Endometrial microvascular endothelial cells (primary cell): Measurements from ENCODE around the gene ITLN1. TPM values are rescaled to one million over a fixed set of nuclear protein-coding genes. Genes with fewer than 3 reads are reported as not detected.

Experiments used
- in situ Hi-C: cut with HindIII; loops from 2 replicates; pipeline ENCODE4 v1.10.0; 2017; ENCODE audit warnings: low sequenced_read_pairs, low pct_unique_long_range_greater_than_20kb; ENCODE audit errors: inconsistent ontology term
- total RNA-seq: library from RNA; depleted of rRNA; stranded (reverse); fragments of >200 nt; gene quantifications from one replicate; pipeline ENCODE4 v1.2.3, GENCODE V29; 2015; ENCODE audit errors: inconsistent ontology term

ITLN1 gene
- total RNA-seq, 1 donor from 2014 or later, result not detected

- in situ Hi-C loops, result no loop called here
Observed at GRCh38 chr1:160862203-160863060, 22.5 kb downstream of the ITLN1 start, which contains the start of gene CD244. Gene CD244 (minus strand): TSS chr1:160862887. CDS start chr1:160862677, 210 bp downstream.

- in situ Hi-C loops, result no loop called here
Observed at GRCh38 chr1:160860840-160861505, 24.0 kb downstream of the ITLN1 start.

DNA sequence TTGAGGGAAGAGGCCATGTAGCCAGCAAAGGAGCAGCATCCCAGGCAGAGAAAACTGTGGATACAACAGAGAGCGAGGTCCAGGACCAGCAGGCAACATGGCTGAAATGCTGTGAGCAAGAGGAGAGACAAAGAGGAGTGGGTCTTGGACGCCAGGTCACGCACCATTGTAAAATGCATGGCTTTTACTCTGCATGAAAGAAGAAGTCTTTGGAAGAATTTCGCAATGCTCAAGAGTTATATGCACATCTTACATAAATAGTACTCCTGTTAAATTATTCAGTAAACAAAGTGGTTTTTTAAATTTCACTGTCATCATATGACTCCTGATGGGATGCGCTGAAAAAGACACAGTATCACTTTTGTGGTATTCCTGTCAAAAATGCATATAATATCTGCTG, 25.8 kb downstream of the ITLN1 start:
- in situ Hi-C loops, result no loop called here

GRCh38 chr1:160858507-160858906, 26.5 kb downstream of the ITLN1 start:
- in situ Hi-C loops, result no loop called here

DNA sequence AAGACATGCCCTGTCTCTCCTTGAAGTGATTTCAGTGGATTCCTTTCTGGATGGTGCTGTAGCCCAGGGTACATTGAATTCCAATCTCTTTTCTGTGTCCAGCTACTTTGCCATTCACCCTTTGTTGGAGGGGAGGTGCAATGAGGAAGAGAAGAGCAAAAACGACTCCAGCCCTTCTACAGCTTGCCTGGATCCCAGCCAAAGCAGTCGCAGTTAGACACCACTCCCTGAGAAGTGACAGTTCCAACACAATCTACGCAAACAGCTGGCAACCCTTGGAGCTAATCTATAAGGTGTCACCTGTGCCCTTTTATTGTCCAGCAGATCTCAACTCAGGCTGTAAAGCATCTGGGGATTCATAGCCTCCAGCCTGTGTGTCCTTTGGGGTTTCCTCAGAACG, 26.9 kb downstream of the ITLN1 start:
- in situ Hi-C loops, result no loop called here

DNA sequence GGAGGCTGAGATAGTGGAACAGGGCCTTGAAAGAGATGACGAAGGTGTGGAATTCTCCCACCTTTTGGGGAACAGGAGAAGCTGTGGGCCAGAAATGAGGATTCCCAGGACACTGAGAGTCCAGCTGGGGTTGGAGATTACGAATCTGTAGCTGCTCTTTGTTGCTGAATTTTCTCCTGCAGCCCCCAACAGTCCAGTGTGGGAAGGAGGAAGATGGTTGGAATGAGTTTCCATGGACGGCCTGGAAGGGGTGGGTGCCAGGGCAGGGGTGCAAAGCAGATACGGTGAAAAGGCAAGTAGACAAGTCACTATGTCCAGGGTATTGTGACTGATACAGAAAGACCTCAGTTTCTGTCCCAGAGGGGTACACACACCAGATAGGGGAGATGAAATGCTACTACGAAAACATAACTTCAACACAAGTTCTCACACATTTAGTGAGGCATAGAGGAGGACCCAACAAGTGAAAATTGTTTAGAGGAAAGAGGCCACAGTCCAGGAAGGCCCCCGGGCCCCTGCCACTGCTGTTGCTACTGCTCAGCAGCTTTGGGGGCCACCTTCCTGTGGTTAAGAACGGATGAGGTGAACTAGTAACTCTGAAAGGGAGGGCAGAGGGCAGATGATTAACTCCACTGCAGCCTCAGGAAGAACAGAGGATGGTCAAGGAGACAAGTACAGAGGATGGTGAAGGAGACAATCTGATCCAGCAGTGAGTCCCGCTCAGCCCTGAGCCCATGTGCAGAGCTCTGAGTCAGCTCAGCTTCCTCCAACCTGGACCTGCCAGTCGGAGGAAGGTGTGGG, 29.6 kb downstream of the ITLN1 start:
- in situ Hi-C loops, result no loop called here

GRCh38 chr1:160853754-160854153, 31.2 kb downstream of the ITLN1 start:
- in situ Hi-C loops, result no loop called here

DNA sequence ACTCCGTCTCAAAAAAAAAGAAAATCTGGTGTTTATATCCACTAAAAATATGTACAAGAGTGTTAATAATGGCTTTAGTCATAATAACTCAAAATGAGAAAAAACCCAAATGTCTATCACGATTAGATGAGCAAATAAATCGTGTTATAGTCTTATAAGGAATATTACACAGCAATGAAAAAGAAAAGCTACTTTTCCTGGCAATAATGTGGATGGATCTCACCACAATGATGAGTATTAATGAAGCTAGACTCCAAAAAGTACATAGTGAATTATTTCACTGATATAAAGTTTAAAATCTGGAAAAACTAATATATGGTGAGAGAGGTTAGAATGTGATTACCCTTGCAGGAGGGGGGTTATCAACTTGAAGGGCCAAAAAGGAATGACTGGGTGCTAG, 32.0 kb downstream of the ITLN1 start:
- in situ Hi-C loops, result no loop called here

GRCh38 chr1:160850993-160851392, 34.0 kb downstream of the ITLN1 start:
- in situ Hi-C loops, result no loop called here

GRCh38 chr1:160850541-160850940, 34.4 kb downstream of the ITLN1 start:
- in situ Hi-C loops, result no loop called here

DNA sequence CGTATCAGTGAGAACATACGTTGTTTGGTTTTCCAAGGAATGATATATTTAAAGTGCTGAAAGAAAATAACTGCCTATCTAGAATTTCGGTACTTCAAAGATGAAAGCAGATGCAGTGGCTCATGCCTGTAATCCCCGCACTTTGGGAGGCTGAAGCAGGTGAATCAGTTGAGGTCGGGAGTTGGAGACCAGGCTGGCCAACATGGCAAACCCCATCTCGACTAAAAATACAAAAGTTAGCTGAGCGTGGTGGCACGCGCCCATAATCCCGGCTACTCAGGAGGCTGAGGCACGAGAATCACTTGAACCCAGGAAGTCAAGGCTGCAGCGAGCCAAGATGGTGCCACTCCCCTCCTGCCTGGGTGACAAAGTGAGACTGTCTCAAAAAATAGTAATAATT, 38.7 kb downstream of the ITLN1 start:
- in situ Hi-C loops, result no loop called here

DNA sequence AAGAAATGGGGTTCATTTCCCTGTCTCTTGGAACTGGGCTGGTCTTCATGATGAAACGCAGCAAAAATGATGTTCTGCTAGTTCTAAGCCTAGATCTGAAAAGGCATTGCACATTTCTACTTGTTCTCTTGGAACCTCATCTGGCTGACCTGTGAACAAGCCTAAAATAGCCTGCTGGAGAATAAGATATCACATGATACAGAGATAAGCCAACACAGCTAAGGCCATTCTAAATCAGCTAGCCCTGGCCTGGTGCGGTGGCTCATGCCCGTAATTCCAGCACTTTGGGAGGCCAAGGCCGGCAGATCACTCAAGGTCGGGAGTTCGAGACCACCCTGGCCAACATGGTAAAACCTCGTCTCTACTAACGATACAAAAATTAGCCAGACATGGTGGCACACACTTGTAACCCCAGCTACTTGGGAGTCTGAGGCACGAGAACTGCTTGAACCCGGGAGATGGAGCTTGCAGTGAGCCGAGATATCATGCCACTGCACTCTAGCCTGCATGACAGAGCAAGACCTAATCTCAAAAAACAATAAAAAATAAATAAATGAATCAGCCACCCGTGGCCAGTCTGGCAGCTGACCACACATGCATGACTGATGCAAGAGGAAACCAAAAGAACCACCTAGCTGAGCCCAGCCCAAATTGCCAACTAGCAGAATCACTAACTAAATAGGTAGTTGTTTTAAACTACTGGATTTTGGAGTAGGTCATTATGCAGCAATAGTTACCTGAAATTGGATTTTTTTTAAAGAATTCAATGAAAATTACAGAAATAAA, 40.3 kb downstream of the ITLN1 start:
- in situ Hi-C loops, result no loop called here

DNA sequence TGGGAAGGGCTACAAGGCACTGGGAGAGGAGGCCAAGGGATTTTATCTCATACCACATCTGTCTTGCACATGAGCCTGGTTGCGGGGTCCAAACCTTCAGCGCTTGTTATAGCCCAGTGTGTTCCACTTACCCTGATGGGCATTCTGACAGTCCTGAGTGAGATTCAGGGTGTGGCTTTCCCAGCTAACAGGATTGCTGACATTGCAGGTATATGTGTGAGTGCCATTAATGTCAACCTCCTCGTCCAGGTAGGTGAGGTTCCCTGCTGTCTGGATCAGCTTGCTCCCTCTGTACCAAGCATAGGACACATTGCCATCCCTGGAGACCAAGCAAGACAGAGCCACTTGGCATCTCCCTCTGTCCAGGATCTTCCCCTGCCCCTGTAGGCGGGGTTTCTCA, 43.9 kb downstream of the ITLN1 start:
- in situ Hi-C loops, result no loop called here

DNA sequence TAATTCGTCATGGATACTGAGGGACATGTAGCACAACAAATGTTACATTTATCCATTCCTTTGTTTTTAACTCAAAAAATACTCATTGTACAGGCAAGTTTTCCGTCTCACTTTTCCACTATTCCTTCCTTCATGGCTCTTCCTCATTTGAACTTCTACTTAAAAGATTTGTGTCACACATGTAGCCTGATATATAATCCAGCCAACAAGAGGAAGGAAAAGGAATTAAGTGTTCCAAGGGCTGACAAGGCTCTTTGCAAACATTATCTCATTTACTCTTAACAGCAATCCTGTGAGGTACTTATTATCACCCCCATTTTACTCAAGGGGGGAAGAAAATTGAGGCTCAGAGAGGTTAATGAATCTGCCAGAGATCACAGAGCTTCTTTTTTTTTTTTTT, 45.2 kb downstream of the ITLN1 start:
- in situ Hi-C loops, result no loop called here

DNA sequence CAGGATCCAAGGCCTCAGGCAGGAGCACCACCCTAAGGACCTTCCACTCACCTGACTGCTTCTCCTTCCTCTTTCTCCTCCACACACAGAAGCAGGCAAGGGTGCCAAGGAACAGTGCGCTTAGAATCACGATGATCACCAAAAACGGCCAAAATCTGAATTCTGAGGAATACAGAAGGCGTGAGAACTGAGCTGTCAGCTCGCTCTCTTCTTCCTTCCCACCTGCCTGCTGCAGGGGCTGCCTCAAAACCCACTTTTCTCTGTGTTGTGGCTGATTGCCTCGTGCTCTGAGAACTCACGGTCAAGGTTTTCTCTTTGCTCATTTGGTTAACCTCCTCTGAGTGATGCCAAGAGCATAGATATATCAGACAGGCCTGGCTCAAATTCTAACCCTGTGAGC, 46.1 kb downstream of the ITLN1 start:
- in situ Hi-C loops, result no loop called here

DNA sequence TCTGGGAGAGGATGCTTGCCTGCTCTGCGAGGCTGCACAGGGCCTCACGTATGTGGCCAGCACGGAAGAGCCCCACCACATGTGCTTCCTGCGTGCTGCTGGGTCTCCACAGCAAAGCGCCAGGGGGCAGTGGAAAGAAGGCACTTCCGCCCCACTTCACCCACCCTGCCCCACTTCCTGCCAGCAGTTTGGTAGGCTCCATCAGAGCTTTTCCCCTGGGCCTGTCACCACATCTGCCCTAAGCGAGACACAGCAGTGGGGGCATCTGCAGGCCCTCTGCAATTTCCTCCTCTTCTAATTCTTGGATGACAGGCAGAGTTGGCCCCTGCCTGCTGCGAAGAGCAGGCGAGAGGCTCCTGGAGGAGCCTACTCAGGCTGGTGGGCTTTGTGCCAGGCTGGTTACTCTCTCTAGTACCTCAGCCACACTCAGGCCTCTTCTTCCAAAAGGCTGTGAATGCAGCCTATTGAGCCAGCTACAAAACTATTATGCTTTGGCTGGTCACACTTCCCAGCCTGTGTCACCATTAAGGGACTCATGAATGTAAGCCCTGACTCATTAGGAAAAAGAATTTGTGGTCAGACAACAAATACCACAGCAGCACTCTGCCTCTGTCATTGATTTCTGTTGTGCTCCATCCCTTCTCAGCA, 47.3 kb downstream of the ITLN1 start:
- in situ Hi-C loops, result no loop called here

- in situ Hi-C loops, result no loop called here
Observed at GRCh38 chr1:160836981-160837557, 47.9 kb downstream of the ITLN1 start.

GRCh38 chr1:160836561-160836960, 48.4 kb downstream of the ITLN1 start:
- in situ Hi-C loops, result no loop called here
